HL-60 (cell line): ENCODE measurements around the gene EBI3.
"Not testable (repeated sequence)": the region's sequence is repeated elsewhere in the genome, so short reads cannot be mapped to it uniquely, and the experiment has no call there.

ENCODE experiments used
- DNase-seq, 2 experiments: peaks; one replicate each; pipeline ENCODE4 v3.0.0-alpha.2; 2010 to 2020; ENCODE audit warnings: low read depth in 1 of 2, low spot score in 1 of 2
- H3K27ac ChIP-seq: fragments of 250-450 bp; sonication (Bioruptor Pico); replicated peaks from 2 replicates; pipeline ENCODE4 v1.5.1; 2020; ENCODE audit warnings: mild to moderate bottlenecking, moderate library complexity
- H3K27me3 ChIP-seq: fragments of 250-450 bp; sonication (Bioruptor Pico); 2 replicates; pipeline ENCODE4 v1.5.1; 2021; ENCODE audit warnings: mild to moderate bottlenecking, moderate library complexity; ENCODE audit not compliant: insufficient read depth, poor library complexity, severe bottlenecking
- H3K4me3 ChIP-seq: replicated peaks from 2 replicates; pipeline ENCODE4 v1.5.1; 2011; ENCODE audit warnings: mild to moderate bottlenecking, control low read depth, low read length; ENCODE audit not compliant: insufficient read depth
- GABPA ChIP-seq: IDR thresholded peaks from 2 replicates; pipeline ENCODE4 v1.6.1; 2012; ENCODE audit warnings: low read depth
- POLR2AphosphoS5 ChIP-seq: IDR thresholded peaks from 2 replicates; pipeline ENCODE4 v1.6.1; 2012; ENCODE audit warnings: low read depth
- SPI1 ChIP-seq: IDR thresholded peaks from 2 replicates; pipeline ENCODE4 v1.6.1; 2012; ENCODE audit warnings: low read depth, mild to moderate bottlenecking, borderline replicate concordance
- TF ChIP-seq, protein P1 (sequence below): IDR thresholded peaks from 2 replicates; pipeline ENCODE4 v1.6.1; 2012; ENCODE audit warnings: low read depth; ENCODE audit not compliant: insufficient replicate concordance
- TF ChIP-seq, protein P2 (sequence below): IDR thresholded peaks from one replicate; pipeline ENCODE4 v1.5.1; 2011; ENCODE audit warnings: low read length, control low read depth, inconsistent platforms; ENCODE audit not compliant: insufficient read depth

EBI3 gene

DNA sequence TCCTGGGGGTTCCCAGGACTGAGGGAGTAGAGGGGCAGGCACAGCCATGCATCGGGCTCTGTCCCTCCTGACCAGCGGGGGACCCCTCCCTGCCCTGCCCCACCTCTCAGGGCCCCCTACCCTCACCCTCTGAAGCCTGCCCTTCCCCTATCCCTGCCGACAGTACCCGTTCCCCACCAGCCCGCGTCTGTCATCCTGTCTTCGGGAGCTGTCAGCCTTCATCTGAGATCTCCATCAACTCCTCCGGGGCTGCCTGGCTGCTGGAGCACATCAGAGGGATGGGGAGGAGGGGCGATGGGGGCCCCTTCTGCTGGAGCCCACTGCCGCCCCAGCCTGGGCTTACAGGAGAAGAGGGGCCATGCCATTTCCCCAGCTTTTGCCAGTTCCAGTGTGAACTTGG is 43.6 kb downstream of the EBI3 start:
- DNase-seq, result no peak
- Histone ChIP-seq H3K27me3 (peaks cover 6% of the 10 kb centered on the region), H3K4me3 (no peak overlapping the region), H3K27ac (no peak overlapping the region)
- TF ChIP-seq, protein P1, sequence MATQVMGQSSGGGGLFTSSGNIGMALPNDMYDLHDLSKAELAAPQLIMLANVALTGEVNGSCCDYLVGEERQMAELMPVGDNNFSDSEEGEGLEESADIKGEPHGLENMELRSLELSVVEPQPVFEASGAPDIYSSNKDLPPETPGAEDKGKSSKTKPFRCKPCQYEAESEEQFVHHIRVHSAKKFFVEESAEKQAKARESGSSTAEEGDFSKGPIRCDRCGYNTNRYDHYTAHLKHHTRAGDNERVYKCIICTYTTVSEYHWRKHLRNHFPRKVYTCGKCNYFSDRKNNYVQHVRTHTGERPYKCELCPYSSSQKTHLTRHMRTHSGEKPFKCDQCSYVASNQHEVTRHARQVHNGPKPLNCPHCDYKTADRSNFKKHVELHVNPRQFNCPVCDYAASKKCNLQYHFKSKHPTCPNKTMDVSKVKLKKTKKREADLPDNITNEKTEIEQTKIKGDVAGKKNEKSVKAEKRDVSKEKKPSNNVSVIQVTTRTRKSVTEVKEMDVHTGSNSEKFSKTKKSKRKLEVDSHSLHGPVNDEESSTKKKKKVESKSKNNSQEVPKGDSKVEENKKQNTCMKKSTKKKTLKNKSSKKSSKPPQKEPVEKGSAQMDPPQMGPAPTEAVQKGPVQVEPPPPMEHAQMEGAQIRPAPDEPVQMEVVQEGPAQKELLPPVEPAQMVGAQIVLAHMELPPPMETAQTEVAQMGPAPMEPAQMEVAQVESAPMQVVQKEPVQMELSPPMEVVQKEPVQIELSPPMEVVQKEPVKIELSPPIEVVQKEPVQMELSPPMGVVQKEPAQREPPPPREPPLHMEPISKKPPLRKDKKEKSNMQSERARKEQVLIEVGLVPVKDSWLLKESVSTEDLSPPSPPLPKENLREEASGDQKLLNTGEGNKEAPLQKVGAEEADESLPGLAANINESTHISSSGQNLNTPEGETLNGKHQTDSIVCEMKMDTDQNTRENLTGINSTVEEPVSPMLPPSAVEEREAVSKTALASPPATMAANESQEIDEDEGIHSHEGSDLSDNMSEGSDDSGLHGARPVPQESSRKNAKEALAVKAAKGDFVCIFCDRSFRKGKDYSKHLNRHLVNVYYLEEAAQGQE, result no peak
- no peak for TF ChIP-seq GABPA
- TF ChIP-seq SPI1, result no peak

DNA sequence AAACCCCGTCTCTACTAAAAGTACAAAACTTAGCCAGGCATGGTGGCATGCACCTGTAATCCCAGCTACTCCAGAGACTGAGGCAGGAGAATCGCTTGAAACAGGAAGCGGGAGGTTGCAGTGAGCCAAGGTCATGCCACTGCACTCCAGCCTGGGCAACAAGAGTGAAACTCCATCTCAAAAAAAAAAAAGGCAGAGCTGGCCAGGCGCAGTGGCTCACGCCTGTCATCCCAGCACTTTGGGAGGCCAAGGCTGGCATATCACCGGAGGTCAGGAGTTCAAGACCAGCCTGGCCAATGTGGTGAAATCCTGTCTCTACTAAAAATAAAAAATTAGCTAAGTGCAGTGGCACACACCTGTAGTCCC is 45.0 kb downstream of the EBI3 start:
- not testable (repeated sequence) for DNase-seq, H3K27ac ChIP-seq, H3K4me3 ChIP-seq
- peaks cover 12% of the 10 kb centered on the region for H3K27me3 ChIP-seq

DNA sequence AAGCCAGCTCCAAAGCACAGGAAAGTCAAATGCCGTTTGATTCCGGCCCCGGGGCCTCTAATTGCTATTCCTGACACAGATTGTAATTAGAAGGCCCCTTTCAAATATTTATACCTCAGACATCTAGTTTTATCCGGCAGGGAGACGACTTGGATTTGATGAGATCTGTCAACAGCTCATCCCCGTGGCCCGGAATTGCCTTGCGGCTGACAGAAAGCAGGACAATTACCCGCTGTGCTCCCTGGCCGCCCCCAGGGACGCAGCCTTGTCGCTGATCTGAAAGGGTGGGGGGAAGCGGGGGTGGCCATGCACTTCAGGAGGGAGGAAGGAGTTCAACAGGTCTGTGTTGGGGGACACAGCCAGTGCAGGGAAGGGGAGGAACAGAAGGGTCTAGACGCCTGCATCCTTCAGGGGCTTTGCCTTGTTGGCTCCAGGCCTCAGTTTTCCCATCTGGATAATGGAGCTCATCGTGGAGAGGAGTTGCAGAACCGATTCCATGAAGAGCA is 47.9 kb downstream of the EBI3 start:
- no peak overlapping the region for H3K4me3 ChIP-seq
- no peak overlapping the region for H3K27ac ChIP-seq
- TF ChIP-seq SPI1, result no peak
- TF ChIP-seq, protein P1, result no peak
- TF ChIP-seq, protein P2, sequence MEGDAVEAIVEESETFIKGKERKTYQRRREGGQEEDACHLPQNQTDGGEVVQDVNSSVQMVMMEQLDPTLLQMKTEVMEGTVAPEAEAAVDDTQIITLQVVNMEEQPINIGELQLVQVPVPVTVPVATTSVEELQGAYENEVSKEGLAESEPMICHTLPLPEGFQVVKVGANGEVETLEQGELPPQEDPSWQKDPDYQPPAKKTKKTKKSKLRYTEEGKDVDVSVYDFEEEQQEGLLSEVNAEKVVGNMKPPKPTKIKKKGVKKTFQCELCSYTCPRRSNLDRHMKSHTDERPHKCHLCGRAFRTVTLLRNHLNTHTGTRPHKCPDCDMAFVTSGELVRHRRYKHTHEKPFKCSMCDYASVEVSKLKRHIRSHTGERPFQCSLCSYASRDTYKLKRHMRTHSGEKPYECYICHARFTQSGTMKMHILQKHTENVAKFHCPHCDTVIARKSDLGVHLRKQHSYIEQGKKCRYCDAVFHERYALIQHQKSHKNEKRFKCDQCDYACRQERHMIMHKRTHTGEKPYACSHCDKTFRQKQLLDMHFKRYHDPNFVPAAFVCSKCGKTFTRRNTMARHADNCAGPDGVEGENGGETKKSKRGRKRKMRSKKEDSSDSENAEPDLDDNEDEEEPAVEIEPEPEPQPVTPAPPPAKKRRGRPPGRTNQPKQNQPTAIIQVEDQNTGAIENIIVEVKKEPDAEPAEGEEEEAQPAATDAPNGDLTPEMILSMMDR, result no peak
- TF ChIP-seq GABPA, result no peak
- no peak for TF ChIP-seq POLR2AphosphoS5
- H3K27me3 ChIP-seq, result peaks cover 26% of the 10 kb centered on the region
- DNase-seq, result no peak

DNA sequence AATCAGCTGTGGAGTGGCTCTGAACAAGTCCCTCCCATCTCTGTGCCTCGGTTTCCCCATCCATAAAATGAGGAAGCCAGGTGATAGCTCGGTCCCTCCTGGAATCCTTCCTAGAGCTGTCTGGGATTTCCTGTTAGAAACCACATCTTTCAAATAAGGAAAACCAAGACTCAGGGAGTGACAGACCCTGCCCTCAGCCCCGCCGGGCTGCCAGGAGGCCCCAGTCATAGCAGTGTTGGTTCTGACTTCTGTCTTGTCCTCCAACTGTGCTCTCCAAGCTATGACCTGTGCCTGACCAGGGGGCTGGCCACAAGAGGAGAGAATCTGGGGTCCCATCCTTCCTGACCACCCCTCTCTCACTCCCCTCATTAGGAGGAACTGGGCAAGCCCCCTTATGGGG is 48.7 kb downstream of the EBI3 start:
- no peak overlapping the region for H3K4me3 ChIP-seq
- H3K27ac ChIP-seq, result no peak overlapping the region
- peaks cover 28% of the 10 kb centered on the region for H3K27me3 ChIP-seq
- no peak for DNase-seq
- TF ChIP-seq POLR2AphosphoS5 (no peak), GABPA (no peak), SPI1 (no peak)
- TF ChIP-seq, protein P2, result no peak
- TF ChIP-seq, protein P1, result no peak
